8988T (cell line): ENCODE measurements around the gene SMIM3.
"Not testable (repeated sequence)": the region's sequence is repeated elsewhere in the genome, so short reads cannot be mapped to it uniquely, and the experiment has no call there.

Experiments used
- DNase-seq: peaks from one replicate; pipeline ENCODE4 v3.0.0; 2011

SMIM3 gene

DNA sequence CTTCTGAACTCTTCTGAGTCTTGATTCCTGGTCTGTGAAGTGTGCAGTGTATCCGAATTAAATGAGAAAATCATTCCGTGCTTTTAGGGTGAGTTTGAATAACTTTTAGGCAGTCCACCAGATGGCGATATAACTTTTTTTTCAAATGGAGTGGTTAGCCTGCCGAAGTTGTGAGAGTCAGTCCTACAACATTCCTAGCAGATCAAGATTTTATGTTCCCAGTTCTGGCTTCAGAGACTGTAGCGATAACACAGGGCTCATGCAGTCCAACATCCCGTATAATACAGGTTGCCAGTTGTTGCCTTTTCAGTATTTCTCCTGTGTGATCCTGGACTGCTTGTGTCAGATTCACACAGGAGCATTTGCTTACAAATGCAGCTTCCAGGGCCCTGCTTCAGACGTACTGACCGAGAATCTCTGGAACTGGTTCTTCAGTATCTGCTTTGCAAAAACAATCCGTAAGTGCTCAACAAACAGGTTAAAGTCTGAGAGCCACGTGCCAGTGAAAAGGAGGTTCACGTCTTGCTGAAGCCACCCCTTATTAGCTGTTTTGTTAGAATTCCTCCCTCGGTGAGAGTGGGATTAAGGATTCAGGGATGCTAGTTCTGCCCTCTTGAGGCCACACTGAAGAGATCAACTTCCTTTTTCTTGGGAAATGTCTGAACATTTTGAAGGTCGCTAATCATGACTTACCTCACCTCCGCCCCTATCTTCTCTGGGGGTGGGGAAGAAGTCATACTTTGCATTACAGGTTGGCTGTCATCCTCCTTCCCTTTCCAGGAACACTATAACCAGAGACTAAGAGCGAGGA is 22.8 kb downstream of the SMIM3 start:
- DNase-seq: no peak

DNA sequence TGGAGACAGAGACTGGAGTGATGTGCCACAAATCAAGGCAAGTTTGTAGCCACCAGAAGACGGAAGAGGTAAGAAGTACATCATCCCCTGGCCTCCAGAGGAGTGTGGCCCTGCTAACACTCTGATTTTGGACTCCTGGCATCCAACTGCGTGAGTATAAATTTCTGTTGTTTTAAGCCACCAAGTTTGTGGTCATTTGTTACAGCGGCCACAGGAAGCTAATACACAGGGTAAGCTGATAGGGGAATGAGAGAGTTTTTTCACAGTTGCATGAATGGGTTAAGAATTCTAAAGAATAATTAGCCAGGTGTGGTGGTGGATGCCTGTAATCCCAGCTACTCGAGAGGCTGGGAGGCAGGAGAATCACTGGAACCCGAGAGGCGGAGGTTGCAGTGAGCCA is 25.8 kb downstream of the SMIM3 start:
- no peak for DNase-seq

DNA sequence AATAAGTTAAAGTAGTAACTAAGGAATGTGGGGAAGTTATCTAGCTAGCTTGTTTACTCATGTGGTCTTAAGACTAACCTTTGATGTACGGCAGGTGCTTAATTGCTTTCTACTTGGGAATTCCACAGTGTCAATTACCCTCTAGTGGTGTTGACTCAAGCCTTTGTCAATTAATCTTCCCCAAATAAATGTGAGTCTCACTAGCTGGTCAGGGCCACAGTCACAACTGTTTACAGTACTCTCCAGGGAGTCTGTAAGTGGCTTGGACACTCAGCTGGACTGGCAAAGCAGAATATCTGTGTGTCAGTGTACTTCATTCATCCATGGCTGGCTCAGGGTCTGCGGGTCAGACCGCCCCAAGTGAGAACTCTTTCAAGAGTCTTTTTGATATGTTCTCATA is 30.8 kb downstream of the SMIM3 start:
- DNase-seq: no peak

DNA sequence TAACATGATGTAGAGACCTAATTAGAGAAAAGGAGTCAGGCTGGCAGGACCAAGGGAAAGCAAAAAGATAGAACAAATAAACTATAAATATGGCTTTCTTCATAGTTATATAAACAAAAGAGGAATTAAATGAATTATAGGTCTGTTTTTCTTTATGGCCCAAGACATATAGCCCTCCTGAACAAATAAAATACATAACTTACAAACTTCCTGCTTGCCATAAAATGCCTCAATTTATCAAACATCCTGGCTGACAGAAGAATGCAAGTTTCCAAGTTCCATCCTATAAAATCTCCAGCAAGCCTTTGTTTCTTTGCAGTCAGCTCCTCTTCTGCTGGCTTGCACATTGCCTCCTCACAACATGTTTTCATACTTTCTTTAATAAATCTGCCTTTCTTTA is 36.5 kb downstream of the SMIM3 start:
- no peak for DNase-seq

DNA sequence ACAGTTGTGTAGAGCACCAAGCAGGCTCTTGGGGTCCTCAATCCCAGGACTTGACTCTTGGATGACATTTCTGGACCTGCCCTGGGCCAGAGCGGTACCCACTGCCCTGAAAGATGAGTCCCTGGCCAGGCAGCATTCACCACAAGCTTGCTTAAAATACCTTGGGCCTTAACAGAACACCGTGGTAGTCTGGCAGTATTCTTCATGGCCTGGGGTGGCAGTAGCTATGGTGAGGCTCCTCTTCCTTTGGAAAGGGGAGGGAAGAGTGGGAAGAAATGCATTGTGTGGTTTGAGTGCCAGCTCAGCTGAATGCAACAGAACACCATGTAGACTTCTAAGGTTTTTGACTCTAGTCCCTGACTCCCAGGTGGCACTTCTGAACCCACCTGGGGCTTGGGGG is 38.4 kb downstream of the SMIM3 start:
- no peak for DNase-seq

DNA sequence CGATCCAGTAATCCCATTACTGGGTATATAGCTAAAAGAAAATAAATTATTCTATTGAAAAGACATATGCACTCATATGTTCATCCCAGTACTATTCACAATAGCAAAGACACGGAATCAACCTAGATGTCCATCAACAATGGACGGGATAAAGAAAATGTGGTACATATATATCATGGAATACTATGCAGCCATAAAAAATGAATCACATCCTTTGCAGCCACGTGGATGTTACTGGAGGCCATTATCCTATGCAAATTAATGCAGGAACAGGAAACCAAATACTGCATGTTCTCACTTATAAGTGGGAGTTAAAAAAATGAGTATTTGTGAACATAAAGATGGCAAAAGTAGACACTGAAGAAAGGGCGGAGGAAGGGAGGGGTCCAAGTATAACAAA is 51.2 kb downstream of the SMIM3 start:
- DNase-seq: no peak

DNA sequence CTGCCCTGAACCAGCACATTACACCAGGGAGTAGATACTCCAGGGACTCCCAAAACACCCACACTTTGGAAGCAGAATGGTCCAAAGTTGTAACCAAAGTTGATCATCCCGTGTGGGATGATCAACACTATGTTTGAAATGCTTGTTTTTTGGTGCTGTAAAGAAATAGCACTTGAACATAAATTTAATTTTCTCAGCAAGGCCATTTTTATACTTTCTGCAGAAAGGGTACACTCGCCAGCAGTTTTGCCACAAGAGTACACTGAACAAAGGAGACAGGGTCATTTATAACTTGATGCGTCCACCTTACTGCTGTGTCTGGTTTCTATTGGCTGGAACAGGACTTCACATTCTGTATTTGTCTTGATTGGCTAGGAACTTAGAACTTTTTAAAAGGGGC is 53.3 kb downstream of the SMIM3 start:
- not testable (repeated sequence) for DNase-seq

DNA sequence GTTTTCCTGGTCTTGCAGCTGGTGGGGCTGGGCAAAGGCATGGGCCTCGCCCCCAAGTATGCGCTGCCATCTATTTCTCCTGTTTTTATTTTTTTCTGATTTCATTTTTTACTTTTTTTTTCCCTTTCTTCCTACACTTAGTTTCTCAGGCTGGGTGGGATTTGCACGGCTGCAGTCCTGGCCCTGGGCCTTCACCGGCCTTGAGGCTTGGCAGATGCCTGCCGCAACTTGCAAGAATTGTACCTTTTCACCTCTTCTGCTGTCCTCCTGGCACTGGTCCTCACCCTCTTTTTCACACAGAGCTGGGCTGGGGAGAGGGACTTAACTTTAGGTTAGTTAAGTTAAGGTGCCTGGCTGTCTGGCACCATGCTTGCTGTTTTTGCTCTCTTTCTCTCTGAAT is 57.5 kb downstream of the SMIM3 start:
- no peak for DNase-seq

DNA sequence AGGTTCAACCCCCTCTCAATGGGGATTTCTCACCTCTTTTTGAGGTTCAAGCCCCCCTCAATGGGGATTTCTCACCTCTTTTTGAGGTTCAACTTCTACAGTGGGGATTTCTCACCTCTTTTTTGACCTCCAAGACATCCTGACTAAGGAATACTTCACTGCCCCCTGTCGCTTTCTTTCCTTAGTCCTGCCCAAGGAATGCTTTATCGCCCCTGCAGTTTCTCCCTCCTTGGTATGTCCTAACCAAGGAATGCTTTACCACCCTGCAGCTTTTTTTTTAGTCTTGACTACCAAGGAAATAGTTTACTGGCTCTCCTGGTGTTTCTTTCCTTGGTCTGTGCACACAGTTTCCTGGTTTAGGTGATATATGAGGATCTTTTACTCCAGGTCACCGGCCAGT is 58.1 kb downstream of the SMIM3 start:
- DNase-seq: no peak

DNA sequence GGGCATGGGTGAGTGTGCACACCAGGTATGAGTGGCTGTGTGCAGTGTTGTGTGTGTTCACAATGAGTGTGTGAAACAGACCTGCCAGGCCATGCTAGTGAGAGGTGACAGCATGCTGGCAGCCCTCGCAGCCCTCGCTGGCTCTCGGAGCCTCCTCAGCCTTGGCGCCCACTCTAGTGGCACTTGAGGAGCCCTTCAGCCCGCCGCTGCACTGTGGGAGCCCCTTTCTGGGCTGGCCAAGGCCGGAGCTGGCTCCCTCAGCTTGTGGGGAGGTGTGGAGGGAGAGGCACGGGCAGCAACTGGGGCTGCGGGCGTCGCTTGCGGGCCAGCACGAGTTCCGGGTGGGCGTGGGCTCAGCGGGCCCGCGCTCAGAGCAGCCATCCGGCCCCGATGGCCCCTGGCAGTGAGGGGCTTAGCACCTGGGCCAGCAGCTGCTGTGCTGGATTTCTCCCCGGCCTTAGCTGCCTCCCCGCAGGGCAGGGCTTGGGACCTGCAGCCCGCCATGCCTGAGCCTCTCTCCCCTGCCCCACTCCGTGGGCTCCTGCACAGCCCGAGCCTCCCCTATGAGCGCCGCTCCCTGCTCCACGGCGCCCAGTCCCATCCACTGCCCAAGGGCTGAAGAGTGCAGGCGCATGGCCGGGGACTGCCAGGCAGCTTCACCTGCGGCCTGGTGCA is 66.8 kb downstream of the SMIM3 start:
- not testable (repeated sequence) for DNase-seq

DNA sequence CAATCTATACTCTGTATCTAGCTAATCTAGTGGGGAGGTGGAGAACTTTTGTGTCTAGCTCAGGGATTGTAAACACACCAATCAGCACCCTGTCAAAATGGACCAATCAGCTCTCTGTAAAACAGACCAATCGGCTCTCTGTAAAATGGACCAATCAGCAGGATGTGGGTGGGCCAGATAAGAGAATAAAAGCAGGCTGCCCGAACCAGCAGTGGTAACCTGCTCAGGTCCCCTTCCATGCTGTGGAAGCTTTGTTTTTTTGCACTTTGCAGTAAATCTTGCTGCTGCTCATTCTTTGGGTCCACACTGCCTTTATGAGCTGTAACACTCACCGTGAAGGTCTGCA is 67.7 kb downstream of the SMIM3 start, which contains the start of gene IRGM:
Gene IRGM, plus strand, starts transcription at position 214 of the 346 bp plus-strand sequence. CDS start 1,603 bp downstream, outside the sequence.
- not testable (repeated sequence) for DNase-seq
